Tibial artery (tissue), 4 donors: ENCODE data around the gene NR2E3.

ENCODE experiments used
- DNase-seq, 2 donors: peaks; one replicate each; pipeline ENCODE4 v3.0.0-alpha.2; 2019
- H3K27ac ChIP-seq, 2 donors: fragments of 200-600 bp; sonication (generic) in 1 of 2; 1 replicate in 1 of 2; 2 replicates in 1 of 2; pipeline ENCODE4 v1.5.1; 2018 to 2019; ENCODE audit warnings: mild to moderate bottlenecking in 1 of 2
- H3K27me3 ChIP-seq, 2 donors: fragments of 200-600 bp; sonication (generic) in 1 of 2; one replicate each; pipeline versions ENCODE4 v1.5.1 to v1.6.0; 2016 to 2019
- H3K36me3 ChIP-seq, 3 donors: fragments of 200-600 bp; sonication (generic) in 2 of 3; one replicate each; pipeline ENCODE4 v1.5.1; 2016 to 2019; ENCODE audit warnings: mild to moderate bottlenecking in 2 of 3
- H3K4me1 ChIP-seq, 4 donors: fragments of 200-600 bp; sonication (generic) in 2 of 4; 1 replicate in 3 of 4; 2 replicates in 1 of 4; pipeline ENCODE4 v1.5.1; 2016 to 2019
- H3K4me3 ChIP-seq, 2 donors: fragments of 200-600 bp; sonication (generic) in 1 of 2; 1 replicate in 1 of 2; 2 replicates in 1 of 2; pipeline ENCODE4 v1.5.1; 2018 to 2019; ENCODE audit warnings: mild to moderate bottlenecking in 2 of 2
- H3K9me3 ChIP-seq, 3 donors: fragments of 200-600 bp; sonication (generic) in 1 of 3; one replicate each; pipeline ENCODE4 v1.5.1; 2016 to 2019
- intact Hi-C: fragments of 100-400 bp; cut with DNase I; formaldehyde crosslinking; loops from one replicate; pipeline ENCODE4 v1.15.0; 2023; ENCODE audit warnings: low total_unique reads
- TF ChIP-seq, protein P1 (sequence below), 2 experiments: fragments of 200-600 bp in 1 of 2; fragments of 450-650 bp in 1 of 2; IDR thresholded peaks; one replicate each; pipeline ENCODE4 v1.5.1; 2017 to 2019; ENCODE audit warnings: antibody characterized with exemption in 2 of 2, mild to moderate bottlenecking in 1 of 2, moderate library complexity in 1 of 2

Gene NR2E3

GRCh38 chr15:71802770-71803169 lies 7.6 kb upstream of the NR2E3 start:
- TF ChIP-seq, protein P1, sequence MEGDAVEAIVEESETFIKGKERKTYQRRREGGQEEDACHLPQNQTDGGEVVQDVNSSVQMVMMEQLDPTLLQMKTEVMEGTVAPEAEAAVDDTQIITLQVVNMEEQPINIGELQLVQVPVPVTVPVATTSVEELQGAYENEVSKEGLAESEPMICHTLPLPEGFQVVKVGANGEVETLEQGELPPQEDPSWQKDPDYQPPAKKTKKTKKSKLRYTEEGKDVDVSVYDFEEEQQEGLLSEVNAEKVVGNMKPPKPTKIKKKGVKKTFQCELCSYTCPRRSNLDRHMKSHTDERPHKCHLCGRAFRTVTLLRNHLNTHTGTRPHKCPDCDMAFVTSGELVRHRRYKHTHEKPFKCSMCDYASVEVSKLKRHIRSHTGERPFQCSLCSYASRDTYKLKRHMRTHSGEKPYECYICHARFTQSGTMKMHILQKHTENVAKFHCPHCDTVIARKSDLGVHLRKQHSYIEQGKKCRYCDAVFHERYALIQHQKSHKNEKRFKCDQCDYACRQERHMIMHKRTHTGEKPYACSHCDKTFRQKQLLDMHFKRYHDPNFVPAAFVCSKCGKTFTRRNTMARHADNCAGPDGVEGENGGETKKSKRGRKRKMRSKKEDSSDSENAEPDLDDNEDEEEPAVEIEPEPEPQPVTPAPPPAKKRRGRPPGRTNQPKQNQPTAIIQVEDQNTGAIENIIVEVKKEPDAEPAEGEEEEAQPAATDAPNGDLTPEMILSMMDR (IDR thresholded peaks at IDR 0.05): no peak
- intact Hi-C loops: loop anchor here (5.0 to 10.0 kb wide), 3 partner anchors 55 to 358 kb away; no protein-coding TSS in a partner anchor
- no peak for DNase-seq
- H3K27me3 ChIP-seq: no peaks in the 10 kb centered on the region
- no peak overlapping the region for H3K4me3 ChIP-seq
- H3K9me3 ChIP-seq: no peaks in the 10 kb centered on the region
- H3K36me3 ChIP-seq: no peaks in the 10 kb centered on the region
- H3K27ac ChIP-seq: no peak overlapping the region
- peaks cover 0 to 14% (median 11%) of the 10 kb centered on the region in 4 donors for H3K4me1 ChIP-seq

- intact Hi-C loops: loop anchor here (5.0 to 10.0 kb wide), 3 partner anchors 57 to 359 kb away; no protein-coding TSS in a partner anchor
- H3K4me1 ChIP-seq: peaks cover 0 to 20% (median 17%) of the 10 kb centered on the region in 4 donors
- H3K27me3 ChIP-seq: no peaks in the 10 kb centered on the region
- DNase-seq: no peak
- H3K36me3 ChIP-seq: no peaks in the 10 kb centered on the region
- H3K27ac ChIP-seq: no peak overlapping the region
- no peaks in the 10 kb centered on the region for H3K9me3 ChIP-seq
- TF ChIP-seq, protein P1 (IDR thresholded peaks at IDR 0.05): no peak
- no peak overlapping the region for H3K4me3 ChIP-seq
Observed at GRCh38 chr15:71804226-71804625, 6.1 kb upstream of the NR2E3 start.

DNA sequence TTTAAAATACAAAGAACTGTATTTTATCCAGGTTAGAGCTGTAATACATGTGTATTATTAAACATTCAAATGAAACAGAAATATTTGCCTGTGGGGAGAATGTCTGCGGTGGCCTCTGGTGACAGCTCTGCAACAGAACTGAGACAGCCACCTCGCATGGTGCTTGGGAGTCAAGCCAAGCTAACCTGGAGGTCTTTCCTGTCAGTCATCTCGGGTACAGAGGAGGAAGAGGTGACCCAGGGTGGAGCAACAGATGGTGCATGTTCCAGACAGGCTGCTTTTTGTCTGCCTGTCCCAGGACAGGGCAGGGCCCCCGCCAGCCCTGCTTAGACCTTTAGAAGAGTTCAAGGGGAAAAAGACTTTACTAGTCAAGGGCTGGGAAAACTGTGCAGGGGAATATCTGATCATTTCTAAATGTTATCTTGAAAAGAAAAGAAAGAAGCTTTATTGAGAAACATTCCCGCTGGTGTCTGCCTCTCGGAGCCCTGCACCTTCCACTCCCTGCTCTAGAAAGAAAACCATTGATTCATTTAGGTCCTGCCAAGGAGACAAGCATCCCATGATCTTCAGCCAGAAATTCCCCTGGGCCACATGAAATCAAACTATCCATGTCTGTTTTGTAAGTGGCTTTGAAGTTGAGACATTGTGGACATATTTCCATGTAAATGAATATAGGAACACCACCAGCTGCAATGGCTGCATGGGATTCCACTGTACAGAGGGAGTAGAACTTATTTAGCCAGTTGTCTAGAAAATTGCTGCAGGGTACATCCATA lies 5.5 kb upstream of the NR2E3 start:
- no peaks in the 10 kb centered on the region for H3K36me3 ChIP-seq
- no peaks in the 10 kb centered on the region for H3K27me3 ChIP-seq
- TF ChIP-seq, protein P1 (IDR thresholded peaks at IDR 0.05): no peak
- H3K9me3 ChIP-seq: no peaks in the 10 kb centered on the region
- no peak for DNase-seq
- intact Hi-C loops: loop anchor here (5.0 to 10.0 kb wide), 3 partner anchors 58 to 360 kb away; no protein-coding TSS in a partner anchor
- peaks cover 0 to 20% (median 17%) of the 10 kb centered on the region in 4 donors for H3K4me1 ChIP-seq
- no peak overlapping the region for H3K27ac ChIP-seq
- no peak overlapping the region for H3K4me3 ChIP-seq

DNA sequence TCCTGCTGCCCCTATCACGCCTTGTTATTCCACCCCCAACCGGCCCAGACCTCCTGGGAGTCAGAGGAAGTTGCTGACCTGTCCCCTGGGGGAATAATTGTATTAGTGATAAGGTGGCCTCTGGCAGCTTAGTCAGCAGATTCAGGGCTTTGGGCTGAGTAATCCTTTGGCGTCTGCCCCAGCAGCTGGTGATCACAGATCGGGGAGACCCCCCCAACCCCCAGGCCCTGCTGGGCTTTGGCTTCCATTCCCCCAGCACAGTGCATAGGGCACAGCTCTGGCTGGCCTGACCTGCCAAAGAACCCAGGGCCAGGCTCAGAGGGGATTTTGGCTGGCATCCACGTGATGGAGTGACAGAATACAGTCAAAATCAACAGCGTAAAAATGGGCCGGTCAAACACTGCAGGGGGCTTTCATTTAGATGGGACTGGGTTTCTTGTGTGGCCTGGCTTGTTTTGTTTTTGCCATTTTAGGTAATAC lies 3.9 kb upstream of the NR2E3 start:
- Histone ChIP-seq H3K4me1 (peaks cover 0 to 20% (median 17%) of the 10 kb centered on the region in 4 donors), H3K9me3 (no peaks in the 10 kb centered on the region), H3K4me3 (no peak overlapping the region), H3K27ac (no peak overlapping the region), H3K27me3 (no peaks in the 10 kb centered on the region), H3K36me3 (no peaks in the 10 kb centered on the region)
- intact Hi-C loops: loop anchor here (10.0 kb wide), 2 partner anchors 348 to 362 kb away; no protein-coding TSS in a partner anchor
- DNase-seq: no peak
- TF ChIP-seq, protein P1 (IDR thresholded peaks at IDR 0.05): no peak

GRCh38 chr15:71807125-71807629 lies 3.2 kb upstream of the NR2E3 start:
- Histone ChIP-seq H3K9me3 (no peaks in the 10 kb centered on the region), H3K4me1 (peaks cover 0 to 20% (median 17%) of the 10 kb centered on the region in 4 donors), H3K27ac (no peak overlapping the region), H3K36me3 (no peaks in the 10 kb centered on the region), H3K27me3 (no peaks in the 10 kb centered on the region), H3K4me3 (no peak overlapping the region)
- intact Hi-C loops: loop anchor here (10.0 kb wide), 2 partner anchors 348 to 362 kb away; no protein-coding TSS in a partner anchor
- TF ChIP-seq, protein P1 (IDR thresholded peaks at IDR 0.05): no peak
- no peak for DNase-seq
